Measurements from ENCODE around the gene ZNF343.
"Not testable (repeated sequence)": the region's sequence is repeated elsewhere in the genome, so short reads cannot be mapped to it uniquely, and the experiment has no call there.

Gene ZNF343

GRCh38 chr20:2521369-2522305 is 12.9 kb upstream of the ZNF343 start:
- DNase-seq: peak; percentile 65

GRCh38 chr20:2520617-2521016 is 11.9 kb upstream of the ZNF343 start:
- DNase-seq: no peak

- no peak for DNase-seq
Observed at GRCh38 chr20:2519115-2519809, 10.5 kb upstream of the ZNF343 start.

GRCh38 chr20:2518558-2518957 is 9.8 kb upstream of the ZNF343 start:
- no peak for DNase-seq

- DNase-seq: no peak
Observed at GRCh38 chr20:2518096-2518495, 9.4 kb upstream of the ZNF343 start.

DNA sequence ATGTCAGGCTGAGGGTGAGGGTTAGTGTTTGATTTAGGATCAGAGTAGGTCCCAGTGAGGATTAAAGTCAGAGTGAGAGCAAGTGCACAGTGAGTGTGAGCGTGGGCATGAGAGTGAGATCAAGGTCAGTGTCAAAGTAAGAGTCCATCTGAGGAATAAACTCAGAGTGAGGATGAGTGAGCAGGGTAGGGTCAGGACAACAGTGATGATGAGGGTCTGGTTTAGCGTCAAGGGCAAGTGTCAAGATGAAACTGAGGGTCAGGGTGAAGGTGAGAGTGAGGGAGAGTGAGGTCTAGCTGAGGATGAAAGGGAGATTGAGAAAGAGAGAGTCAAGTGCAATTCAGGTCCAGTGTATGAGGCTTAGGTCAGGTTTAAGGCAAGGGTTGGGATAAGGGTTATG is 7.7 kb upstream of the ZNF343 start:
- no peak for DNase-seq

- no peak for DNase-seq
Observed at GRCh38 chr20:2515203-2515602, 6.5 kb upstream of the ZNF343 start.

DNA sequence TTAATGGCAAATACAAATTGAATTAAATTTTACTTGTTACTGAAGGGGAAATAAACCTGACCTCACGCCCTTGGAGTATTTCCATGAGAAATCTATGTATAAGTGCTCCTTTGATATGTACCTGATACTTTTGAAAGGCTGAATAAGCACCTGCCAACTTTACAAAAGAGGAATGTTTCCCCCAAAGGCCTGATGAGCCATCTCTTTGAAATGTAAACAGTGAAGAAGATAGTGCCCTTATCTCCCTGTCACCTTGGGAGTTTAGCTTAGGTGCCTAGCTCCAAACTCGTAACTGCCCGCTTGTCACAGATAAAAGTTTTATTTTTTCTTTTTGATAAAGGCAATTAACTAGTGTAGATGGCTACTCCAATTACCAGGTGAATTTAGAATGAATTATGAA is 1.1 kb upstream of the ZNF343 start:
- no peak for DNase-seq

DNA sequence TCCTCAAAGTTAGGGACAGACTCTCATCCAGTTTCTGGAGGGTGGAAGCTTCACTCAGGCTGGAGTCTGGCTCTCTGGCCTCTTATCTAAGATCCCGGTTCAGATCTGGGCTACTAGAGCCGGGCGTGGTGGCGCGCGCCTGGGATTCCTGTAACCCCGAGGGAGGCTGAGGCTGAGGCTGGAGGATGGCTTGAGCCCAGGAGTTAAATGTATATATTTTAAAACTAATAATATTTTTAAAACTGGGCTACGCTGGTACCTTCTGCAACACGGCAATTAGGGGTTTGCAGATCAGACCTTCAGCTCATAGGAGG is 710 bp upstream of the ZNF343 start:
- no peak for DNase-seq

DNA sequence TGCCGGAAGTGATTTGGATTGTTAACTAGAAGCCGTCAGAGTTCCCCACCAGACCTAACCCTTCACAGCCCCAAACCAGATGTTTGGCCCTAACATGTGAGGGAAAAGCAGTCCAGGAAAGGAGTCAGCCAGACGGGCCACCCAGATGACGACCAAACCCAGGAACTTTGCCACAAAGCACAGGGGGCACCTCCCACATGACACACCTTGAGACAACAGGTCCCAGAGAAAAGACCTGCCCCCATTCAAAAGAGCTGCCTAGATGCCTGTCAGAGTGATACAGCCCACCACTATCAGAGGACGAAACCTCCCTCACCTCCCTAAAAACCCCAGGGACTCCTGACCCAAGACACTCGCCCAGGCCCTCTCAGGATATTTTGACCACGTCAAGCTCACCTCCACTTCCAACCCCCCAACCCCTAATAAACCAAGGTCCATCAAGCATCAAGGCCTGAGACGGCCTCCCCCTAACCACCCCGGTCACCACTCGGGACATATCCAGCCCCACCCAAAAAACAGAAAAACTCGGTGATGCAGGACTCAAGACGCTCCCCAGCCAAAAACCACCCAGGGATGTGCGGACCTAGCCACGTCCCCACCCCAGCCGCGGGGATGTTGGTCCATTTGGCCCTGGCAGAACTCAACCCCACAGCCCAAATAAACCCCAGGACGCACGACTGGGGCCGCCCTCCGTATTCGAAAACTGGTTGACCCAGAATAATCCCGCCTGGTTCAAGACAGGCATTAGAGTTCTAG is 662 bp downstream of the ZNF343 start:
- peak; percentile 53 for DNase-seq

GRCh38 chr20:2507464-2507863 is 1.3 kb downstream of the ZNF343 start:
- no peak for DNase-seq

- not testable (repeated sequence) for DNase-seq
Observed at GRCh38 chr20:2506426-2506825, 2.3 kb downstream of the ZNF343 start.

DNA sequence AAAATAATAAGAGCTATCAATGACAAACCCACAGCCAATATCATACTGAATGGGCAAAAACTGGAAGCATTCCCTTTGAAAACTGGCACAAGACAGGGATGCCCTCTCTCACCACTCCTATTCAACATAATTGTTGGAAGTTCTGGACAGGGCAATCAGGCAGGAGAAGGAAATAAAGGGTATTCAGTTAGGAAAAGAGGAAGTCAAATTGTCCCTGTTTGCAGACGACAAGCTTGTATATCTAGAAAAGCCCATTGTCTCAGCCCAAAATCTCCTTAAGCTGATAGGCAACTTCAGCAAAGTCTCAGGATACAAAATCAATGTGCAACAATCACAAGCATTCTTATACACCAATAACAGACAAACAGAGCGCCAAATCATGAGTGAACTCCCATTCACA is 3.9 kb downstream of the ZNF343 start:
- not testable (repeated sequence) for DNase-seq

GRCh38 chr20:2502808-2503384 is 5.8 kb downstream of the ZNF343 start:
- DNase-seq: not testable (repeated sequence)

DNA sequence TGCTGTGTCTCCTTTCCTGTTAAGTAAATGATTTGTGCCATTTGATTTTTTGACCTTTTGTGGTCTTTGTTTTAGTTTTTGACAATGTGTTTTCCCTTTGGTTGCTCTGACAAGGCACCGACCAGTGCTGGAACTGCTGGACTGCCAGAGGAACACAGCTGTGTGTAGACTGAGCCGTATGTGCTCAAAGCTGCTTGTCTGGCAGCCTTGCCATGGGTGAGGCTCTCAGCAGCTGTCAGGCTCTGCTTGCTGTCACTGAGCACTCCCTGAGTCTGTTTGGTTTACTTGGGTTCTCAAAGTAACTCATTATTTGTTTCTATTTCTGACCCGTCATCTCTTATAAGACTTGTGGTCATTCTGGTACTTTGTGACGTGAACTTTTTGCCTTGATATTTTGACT is 23.1 kb downstream of the ZNF343 start:
- DNase-seq: no peak

DNA sequence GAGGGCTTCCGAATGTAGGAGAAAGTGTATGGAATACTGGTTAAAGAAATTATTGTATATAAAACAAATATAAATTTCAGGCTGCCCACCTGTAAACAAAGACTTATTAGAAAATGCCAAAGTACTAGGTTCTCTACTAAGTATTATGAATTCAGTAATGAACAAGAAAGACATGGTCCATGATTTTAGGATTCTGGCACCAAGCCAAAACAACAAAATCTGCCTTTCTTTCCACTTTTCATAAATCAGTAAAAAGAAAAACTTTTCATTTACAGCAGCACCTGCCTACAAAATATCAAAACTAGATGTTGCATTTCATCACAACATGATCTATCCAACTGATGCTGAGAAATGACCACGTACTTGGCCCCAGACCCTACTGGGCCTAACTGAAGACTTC is 23.6 kb downstream of the ZNF343 start:
- DNase-seq: no peak

- no peak for DNase-seq
Observed at GRCh38 chr20:2483504-2483903, 25.2 kb downstream of the ZNF343 start.

DNA sequence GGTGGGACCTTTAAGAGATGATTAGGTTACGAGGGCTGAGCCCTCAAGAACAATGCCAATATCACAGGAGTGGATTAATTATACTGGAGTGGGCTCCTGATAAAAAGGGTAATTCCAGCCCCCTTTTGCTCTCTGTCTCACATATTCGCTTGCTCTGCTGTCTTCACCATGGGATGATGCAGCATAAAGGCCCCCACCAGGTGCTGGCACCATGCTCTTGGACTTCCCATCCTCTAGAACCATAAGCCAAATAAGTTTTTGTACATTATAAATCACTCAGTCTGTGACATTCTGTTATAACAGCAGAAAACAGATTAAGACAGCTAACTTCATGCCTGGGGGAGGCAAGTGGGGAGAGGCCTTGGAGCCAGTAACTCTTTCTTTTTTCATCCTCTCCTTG is 28.3 kb downstream of the ZNF343 start:
- no peak for DNase-seq

DNA sequence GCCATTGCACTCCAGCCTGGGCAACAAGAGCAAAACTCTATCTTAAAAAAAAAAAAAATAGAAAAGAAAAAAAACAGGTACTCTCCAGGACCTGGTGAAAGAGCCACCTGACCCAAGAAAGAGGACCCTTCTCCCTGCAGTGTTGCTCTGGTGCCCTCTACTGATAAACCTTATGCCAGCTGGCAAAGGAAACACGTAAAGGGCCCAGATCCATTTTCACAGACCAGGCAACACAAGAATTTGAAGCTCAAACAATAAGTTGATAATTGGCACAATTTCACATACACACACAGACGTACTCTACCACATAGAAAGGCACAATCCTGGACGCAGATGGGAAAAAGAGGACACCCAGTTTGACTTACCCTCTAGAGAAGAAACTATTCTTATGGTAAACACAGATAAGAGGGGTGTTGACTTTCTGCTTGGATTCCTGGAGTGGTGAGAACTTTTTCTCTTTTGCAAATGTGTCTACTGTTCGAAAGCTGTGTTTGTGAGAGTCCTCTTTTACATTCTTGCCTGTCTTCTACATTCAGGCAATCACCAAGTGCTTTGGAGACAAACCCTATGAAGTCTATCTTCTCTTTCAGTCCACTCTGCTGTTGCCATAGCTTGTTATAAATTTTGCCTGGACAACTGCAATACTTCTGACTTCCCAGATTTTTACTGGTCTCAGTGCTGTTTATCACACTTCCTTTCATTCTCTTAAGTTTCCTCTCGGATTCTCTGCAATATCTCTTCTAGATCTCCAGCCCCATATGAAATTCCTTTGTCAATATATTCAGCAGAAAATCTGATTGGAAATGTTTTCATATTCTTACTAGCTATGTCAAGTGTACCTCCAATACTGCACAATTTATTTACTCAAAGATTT is 31.7 kb downstream of the ZNF343 start:
- DNase-seq: no peak

DNA sequence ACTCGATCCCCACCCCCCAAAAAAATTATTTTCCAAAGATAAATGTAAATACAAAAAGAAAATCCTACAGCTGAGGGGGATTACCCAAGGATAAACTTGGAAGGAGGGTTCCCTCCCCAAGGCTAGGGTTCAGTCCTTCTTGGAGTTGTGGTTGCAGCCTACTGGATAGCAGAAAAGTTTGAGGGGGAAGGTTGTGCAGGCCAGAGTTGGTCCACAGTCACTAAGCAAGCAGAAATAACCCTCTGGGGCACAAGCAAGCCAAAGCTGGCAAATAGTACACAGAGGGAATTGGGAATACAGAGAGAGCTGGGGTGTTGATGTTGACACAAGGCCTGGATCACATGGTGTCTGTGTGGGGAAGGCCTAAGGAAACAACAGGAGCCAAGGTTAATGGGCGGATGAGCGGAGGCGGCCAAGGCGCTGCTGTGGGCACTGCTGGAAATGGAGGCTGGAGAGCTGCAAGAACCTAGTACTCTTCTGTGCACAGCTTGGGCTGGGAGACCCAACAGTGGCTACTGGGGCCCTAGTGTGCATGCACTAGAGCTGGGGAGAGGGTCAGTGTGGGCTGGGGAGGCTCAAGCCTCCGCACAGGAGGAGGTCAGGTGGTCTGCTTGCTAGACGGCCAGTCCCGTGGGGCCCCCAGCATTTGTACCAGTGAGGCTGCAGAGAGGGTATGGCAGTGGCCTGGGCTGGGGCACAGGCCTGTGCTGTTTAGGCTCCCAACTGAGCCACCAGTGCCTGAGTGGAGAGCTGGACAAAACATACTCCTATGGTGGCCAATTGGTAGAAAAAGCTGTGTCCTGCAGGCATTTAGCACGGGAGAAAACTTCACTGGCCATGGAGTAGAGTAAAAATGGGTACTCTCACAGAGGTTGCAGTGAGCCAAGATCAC is 32.6 kb downstream of the ZNF343 start:
- DNase-seq: no peak

DNA sequence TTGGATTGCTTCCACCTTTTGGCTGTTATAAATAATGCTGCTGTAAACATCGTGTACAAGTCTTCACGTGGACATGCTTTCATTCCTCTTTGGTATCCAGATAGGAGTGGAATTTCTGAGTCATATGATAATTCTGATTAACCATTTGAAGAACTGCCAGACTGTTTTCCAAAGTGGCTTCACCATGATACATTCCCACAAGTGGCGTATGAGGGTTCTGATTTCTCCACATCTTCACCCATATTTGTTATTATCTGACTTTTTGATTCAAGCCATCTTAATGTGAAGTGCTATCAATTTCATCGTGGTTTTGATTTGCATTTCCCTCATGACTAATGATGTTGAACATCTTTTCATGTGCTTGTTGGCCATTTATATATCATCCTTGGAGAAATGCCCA is 35.2 kb downstream of the ZNF343 start:
- no peak for DNase-seq

Data from right forelimb (tissue), 1 donor.